ENCODE data around the gene SLAIN2.
A peak's percentile ranks its signal among the peaks of the same experiment; 100 is the strongest.

Gene SLAIN2

DNA sequence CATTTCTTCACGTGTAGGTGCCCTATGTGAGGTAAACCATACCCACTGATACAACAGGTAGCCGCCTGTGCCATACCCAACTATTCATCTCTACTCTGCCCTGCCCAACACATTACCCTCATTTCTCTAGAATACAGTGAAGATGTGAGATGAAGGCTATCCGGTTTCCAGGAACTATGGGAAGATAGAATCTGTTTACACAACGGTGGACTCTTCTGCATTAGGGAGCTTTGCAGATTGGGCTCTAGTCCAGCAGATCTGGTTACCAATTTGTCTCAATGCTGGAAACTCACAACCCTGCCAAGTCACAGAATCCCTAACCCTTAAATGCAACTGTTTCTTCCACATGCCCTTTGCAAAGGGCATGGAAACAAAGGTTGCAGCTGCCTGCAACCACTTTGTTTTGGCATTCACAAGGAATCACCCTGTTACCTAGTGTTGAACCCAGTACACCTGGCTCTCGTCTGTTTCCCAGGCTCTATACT lies 6.4 kb upstream of the SLAIN2 start:
- no peaks in the 10 kb centered on the region for H3K9me3 ChIP-seq (ENCODE audit: control insufficient read depth, insufficient read depth, low read depth, low read length)
- no peak overlapping the region for H3K4me3 ChIP-seq (ENCODE audit: low read depth, low read length)
- peaks cover 7% of the 10 kb centered on the region; the same call in 1 of the 2 replicates for H3K4me1 ChIP-seq (ENCODE audit: control insufficient read depth, insufficient read depth, low read length)
- no peaks in the 10 kb centered on the region for H3K27me3 ChIP-seq (ENCODE audit: control insufficient read depth, insufficient read depth, low read length)
- no peak overlapping the region for H3K9ac ChIP-seq (ENCODE audit: low read length)
- H3K27ac ChIP-seq (ENCODE audit: low read depth, low read length): no peak overlapping the region
- no peaks in the 10 kb centered on the region for H3K36me3 ChIP-seq (ENCODE audit: control insufficient read depth, insufficient read depth, low read length)

DNA sequence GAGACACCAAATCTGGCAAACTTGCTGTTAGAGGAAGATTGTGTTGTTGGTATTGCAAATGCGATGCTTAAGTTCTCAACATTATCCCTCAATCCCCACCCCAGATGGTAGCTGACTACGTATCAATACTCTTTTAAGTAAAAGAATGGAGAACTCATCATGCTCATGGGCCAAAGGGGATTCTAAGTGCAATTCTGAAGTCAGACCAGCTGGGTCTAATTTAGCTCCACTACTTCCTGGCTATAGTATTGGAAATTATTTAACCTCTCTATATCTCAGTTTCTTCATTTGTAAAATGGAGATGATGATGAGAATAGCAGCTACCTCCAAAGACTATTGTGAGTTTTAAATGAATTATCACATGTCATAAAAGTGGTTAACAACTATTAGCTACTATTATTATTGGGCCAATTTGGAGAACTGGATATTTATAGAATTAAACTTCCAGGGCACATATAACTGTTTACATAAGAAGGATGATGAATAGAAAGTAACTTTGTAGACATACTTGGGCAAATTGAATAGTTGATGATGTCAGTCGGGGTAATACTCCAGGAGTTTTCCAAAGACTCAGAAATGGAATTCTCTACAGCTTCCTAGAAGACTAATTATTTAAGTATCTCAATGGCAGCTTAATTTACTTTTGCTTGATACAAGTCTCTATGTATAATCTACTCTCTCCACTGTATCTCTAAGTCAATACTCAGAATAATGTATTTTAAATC lies 5.0 kb upstream of the SLAIN2 start:
- Histone ChIP-seq H3K4me3 (ENCODE audit: low read depth, low read length) (no peak overlapping the region), H3K9ac (ENCODE audit: low read length) (no peak overlapping the region), H3K27me3 (ENCODE audit: control insufficient read depth, insufficient read depth, low read length) (no peaks in the 10 kb centered on the region), H3K9me3 (ENCODE audit: control insufficient read depth, insufficient read depth, low read depth, low read length) (no peaks in the 10 kb centered on the region), H3K36me3 (ENCODE audit: control insufficient read depth, insufficient read depth, low read length) (no peaks in the 10 kb centered on the region), H3K4me1 (ENCODE audit: control insufficient read depth, insufficient read depth, low read length) (peaks cover 12% of the 10 kb centered on the region; the same call in 1 of the 2 replicates), H3K27ac (ENCODE audit: low read depth, low read length) (no peak overlapping the region)

DNA sequence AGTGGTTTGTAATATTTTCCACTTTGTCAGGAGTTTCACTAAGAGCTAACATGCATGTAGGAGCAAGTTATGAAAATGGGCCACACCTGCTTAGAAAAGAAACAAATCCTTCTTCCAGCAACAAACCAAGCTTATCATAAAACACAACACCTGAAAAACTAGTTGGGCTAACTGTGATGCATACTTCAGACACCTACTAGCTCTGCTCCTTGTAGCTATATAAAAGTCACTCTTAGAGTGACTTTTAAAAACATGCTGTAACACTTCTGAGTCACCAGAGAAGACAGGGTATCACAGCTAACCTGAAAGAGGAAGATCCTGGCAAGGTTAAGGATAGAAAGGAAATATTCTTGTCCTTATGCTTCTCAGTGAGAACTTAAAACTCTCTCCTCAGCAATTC lies 3.6 kb upstream of the SLAIN2 start:
- Histone ChIP-seq H3K27me3 (ENCODE audit: control insufficient read depth, insufficient read depth, low read length) (no peaks in the 10 kb centered on the region), H3K4me3 (ENCODE audit: low read depth, low read length) (no peak overlapping the region), H3K27ac (ENCODE audit: low read depth, low read length) (no peak overlapping the region), H3K9me3 (ENCODE audit: control insufficient read depth, insufficient read depth, low read depth, low read length) (no peaks in the 10 kb centered on the region), H3K4me1 (ENCODE audit: control insufficient read depth, insufficient read depth, low read length) (peaks cover 12% of the 10 kb centered on the region; the same call in 1 of the 2 replicates), H3K9ac (ENCODE audit: low read length) (no peak overlapping the region), H3K36me3 (ENCODE audit: control insufficient read depth, insufficient read depth, low read length) (no peaks in the 10 kb centered on the region; the same call in 1 of the 2 replicates)

DNA sequence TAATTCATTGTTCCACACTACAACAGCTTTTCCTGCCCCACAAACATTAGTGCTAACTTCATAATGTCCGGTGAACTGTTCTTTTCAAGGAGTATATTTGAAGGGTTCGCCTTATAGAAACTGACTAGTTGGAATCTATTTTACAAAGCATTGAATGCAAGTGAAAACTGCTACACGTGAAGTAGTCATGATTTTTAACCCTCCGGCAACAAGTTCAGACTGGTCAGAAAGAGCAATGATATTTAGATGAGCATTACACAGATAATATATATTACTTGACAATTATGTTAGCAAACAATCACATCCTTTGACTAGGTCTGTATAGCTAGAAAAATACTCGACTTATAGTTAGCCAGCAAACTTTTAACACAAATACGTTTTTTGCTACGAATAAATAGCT lies 1.7 kb upstream of the SLAIN2 start:
- 0 out of 2 replicates have a peak overlapping the region, but pooled peaks have one; percentile 9 for H3K27ac ChIP-seq (ENCODE audit: low read depth, low read length)
- H3K4me3 ChIP-seq (ENCODE audit: low read depth, low read length): peak overlapping the region; percentile 93
- H3K27me3 ChIP-seq (ENCODE audit: control insufficient read depth, insufficient read depth, low read length): no peaks in the 10 kb centered on the region
- H3K9me3 ChIP-seq (ENCODE audit: control insufficient read depth, insufficient read depth, low read depth, low read length): no peaks in the 10 kb centered on the region
- H3K36me3 ChIP-seq (ENCODE audit: control insufficient read depth, insufficient read depth, low read length): no peaks in the 10 kb centered on the region; the same call in 1 of the 2 replicates
- H3K9ac ChIP-seq (ENCODE audit: low read length): no peak overlapping the region
- H3K4me1 ChIP-seq (ENCODE audit: control insufficient read depth, insufficient read depth, low read length): peaks cover 29% of the 10 kb centered on the region

DNA sequence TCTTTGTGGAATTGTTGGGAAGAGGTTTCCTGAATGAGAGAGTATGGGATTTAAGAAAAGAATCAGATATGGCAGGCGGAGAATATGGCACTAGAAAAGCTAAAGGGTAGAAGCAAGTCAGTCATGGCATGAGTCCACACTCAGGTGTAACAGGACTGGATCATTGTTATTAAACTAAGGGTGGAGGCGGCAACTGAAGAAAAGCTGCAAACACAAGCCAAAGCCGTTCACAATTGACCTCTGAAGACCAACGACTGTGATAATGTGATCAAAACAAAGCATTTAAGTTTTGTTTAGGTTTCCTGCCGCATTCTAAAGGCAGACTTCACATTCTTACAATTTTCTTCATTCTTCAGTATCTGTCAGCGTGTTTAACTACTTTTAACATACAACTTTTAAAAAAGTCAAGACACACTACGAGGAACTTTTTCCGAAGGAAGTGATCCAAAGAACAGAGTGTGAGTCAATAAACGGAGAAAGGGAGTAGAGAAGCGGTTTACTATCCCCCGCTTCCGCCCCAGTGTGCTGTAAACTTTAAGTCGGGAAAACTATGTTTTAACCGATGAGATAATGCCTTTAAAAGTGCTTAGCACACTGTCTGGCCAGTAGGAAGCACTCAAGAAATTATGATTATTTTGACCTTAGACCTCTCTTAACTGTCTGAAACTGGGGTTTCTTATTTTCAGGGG lies 909 bp upstream of the SLAIN2 start:
- Histone ChIP-seq H3K9ac (ENCODE audit: low read length) (peak overlapping the region; percentile 81), H3K4me1 (ENCODE audit: control insufficient read depth, insufficient read depth, low read length) (peaks cover 36% of the 10 kb centered on the region), H3K27ac (ENCODE audit: low read depth, low read length) (peak overlapping the region; percentile 86), H3K4me3 (ENCODE audit: low read depth, low read length) (peak overlapping the region; percentile 93), H3K9me3 (ENCODE audit: control insufficient read depth, insufficient read depth, low read depth, low read length) (no peaks in the 10 kb centered on the region), H3K27me3 (ENCODE audit: control insufficient read depth, insufficient read depth, low read length) (no peaks in the 10 kb centered on the region), H3K36me3 (ENCODE audit: control insufficient read depth, insufficient read depth, low read length) (no peaks in the 10 kb centered on the region; the same call in 1 of the 2 replicates)

DNA sequence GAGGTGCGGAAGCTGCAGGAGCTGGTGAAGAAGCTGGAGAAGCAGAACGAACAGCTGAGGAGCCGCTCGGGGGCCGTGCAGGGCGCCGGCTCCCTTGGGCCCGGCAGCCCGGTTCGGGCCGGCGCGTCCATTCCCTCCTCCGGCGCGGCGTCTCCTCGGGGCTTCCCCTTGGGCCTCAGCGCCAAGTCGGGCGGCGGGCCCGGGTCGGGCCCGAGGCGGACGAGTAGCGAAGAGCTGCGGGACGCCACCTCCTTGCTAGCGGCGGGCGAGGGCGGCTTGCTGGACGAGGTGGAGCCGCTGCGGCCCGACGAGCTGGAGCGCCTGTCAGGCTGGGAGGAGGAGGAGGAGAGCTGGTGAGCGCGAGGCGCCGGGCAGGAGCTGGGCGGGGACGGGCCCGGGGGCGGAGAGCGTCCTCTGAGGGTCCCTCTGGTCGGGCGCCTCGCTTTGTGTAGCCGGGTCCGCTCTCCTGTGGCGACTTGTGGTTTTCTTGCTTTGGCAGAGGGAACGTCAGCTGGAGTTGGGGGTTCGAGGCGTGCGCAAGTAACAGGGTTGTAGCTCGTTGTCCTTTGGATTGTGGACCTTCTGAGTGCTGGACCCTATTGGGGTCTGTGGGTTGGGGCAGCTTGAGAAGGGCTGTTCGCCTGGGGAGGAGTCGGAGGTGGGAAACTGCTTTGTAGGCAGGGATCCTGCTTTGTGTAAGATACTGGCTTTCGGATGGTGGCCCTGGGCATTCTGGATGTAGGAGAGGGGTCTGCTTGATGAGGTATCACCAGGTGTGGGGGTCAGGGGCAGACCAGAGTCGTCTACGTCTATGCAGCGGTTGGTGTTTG lies 662 bp downstream of the SLAIN2 start:
- Histone ChIP-seq H3K4me1 (ENCODE audit: control insufficient read depth, insufficient read depth, low read length) (peaks cover 36% of the 10 kb centered on the region), H3K27ac (ENCODE audit: low read depth, low read length) (peak overlapping the region; percentile 86; the same call in 1 of the 2 replicates), H3K36me3 (ENCODE audit: control insufficient read depth, insufficient read depth, low read length) (no peaks in the 10 kb centered on the region; the same call in 1 of the 2 replicates), H3K4me3 (ENCODE audit: low read depth, low read length) (peak overlapping the region; percentile 100), H3K9ac (ENCODE audit: low read length) (peak overlapping the region; percentile 89), H3K27me3 (ENCODE audit: control insufficient read depth, insufficient read depth, low read length) (no peaks in the 10 kb centered on the region), H3K9me3 (ENCODE audit: control insufficient read depth, insufficient read depth, low read depth, low read length) (no peaks in the 10 kb centered on the region)

DNA sequence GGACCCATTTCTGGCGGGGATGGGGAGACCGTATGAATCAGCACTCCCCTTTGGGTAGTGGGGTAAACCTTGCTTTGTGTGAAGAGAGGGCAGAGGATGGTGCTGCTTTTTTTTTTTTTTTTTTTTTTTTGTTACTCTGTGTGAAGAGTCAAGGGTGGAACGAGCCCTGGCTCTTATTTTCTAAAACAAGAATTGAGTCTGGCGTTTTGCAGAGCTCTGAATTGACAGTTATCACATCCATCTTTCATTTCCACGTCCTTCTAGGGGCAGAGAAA lies 1.2 kb downstream of the SLAIN2 start:
- Histone ChIP-seq H3K4me3 (ENCODE audit: low read depth, low read length) (peak overlapping the region; percentile 100), H3K4me1 (ENCODE audit: control insufficient read depth, insufficient read depth, low read length) (peaks cover 36% of the 10 kb centered on the region), H3K27me3 (ENCODE audit: control insufficient read depth, insufficient read depth, low read length) (no peaks in the 10 kb centered on the region), H3K36me3 (ENCODE audit: control insufficient read depth, insufficient read depth, low read length) (no peaks in the 10 kb centered on the region; the same call in 1 of the 2 replicates), H3K9me3 (ENCODE audit: control insufficient read depth, insufficient read depth, low read depth, low read length) (no peaks in the 10 kb centered on the region), H3K9ac (ENCODE audit: low read length) (peak overlapping the region; percentile 89), H3K27ac (ENCODE audit: low read depth, low read length) (peak overlapping the region; percentile 86; the same call in 1 of the 2 replicates)

DNA sequence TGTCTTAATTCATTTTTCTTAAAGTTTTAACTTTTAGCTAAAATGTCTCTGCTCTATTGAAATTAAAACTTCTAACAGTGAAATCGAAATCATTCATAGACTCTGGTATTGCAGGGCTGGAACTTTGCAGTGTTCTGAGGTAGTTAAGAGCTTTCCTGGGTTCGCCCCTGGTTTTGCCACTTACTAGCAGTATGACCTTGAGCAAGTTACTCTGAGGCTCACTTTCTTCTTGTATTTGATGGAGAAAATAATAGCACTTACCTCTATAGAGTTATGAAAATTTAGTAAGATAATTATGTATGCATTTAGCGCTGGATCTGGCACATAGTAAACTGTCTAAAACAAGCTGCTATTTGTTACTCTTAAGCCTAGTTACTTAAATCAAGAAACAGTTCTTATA lies 1.7 kb downstream of the SLAIN2 start:
- peaks cover 36% of the 10 kb centered on the region for H3K4me1 ChIP-seq (ENCODE audit: control insufficient read depth, insufficient read depth, low read length)
- H3K27ac ChIP-seq (ENCODE audit: low read depth, low read length): no peak overlapping the region
- H3K4me3 ChIP-seq (ENCODE audit: low read depth, low read length): peak overlapping the region; percentile 100
- no peaks in the 10 kb centered on the region for H3K27me3 ChIP-seq (ENCODE audit: control insufficient read depth, insufficient read depth, low read length)
- no peaks in the 10 kb centered on the region for H3K9me3 ChIP-seq (ENCODE audit: control insufficient read depth, insufficient read depth, low read depth, low read length)
- no peaks in the 10 kb centered on the region; the same call in 1 of the 2 replicates for H3K36me3 ChIP-seq (ENCODE audit: control insufficient read depth, insufficient read depth, low read length)
- no peak overlapping the region for H3K9ac ChIP-seq (ENCODE audit: low read length)

DNA sequence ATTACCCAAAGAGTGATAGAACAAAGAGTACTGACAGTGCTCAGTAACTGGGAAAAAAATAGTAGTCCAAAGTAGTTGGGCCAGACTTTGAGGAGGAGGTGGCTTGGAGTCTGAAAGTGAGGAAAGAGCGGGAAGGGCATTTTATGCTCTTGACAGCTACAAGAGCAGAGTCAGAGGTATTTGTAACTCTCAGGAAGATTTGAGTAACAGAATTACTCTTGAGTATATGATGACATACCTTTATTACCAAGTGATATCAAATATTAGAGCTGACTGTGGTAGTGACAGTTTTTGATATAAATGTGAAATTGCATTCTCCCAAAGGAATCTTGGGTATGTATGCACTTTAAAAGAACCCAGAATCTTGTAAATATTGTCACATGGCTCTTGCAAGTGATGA lies 2.2 kb downstream of the SLAIN2 start:
- no peaks in the 10 kb centered on the region; the same call in 1 of the 2 replicates for H3K36me3 ChIP-seq (ENCODE audit: control insufficient read depth, insufficient read depth, low read length)
- peaks cover 37% of the 10 kb centered on the region for H3K4me1 ChIP-seq (ENCODE audit: control insufficient read depth, insufficient read depth, low read length)
- no peaks in the 10 kb centered on the region for H3K27me3 ChIP-seq (ENCODE audit: control insufficient read depth, insufficient read depth, low read length)
- no peaks in the 10 kb centered on the region for H3K9me3 ChIP-seq (ENCODE audit: control insufficient read depth, insufficient read depth, low read depth, low read length)
- H3K4me3 ChIP-seq (ENCODE audit: low read depth, low read length): peak overlapping the region; percentile 100
- no peak overlapping the region for H3K9ac ChIP-seq (ENCODE audit: low read length)
- no peak overlapping the region for H3K27ac ChIP-seq (ENCODE audit: low read depth, low read length)

DNA sequence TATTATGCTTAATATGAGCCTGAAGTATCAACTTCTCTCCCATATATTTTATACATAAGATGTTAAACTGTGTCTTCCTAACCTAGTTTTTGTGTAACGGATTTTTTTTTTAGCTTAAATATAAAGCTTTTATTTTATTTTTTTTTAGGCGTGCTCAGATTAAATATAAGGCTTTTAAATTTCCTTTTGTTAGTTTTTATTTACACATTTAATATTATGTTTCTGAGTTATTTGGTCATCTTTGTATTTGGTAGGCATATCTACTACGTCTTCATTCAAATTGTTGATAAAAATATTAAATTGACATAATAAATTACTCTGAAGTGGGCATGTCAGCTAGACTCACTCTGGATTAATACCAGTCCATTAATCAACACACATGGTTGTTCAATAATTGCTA lies 4.2 kb downstream of the SLAIN2 start:
- H3K9me3 ChIP-seq (ENCODE audit: control insufficient read depth, insufficient read depth, low read depth, low read length): no peaks in the 10 kb centered on the region
- H3K9ac ChIP-seq (ENCODE audit: low read length): no peak overlapping the region
- H3K27me3 ChIP-seq (ENCODE audit: control insufficient read depth, insufficient read depth, low read length): no peaks in the 10 kb centered on the region
- no peaks in the 10 kb centered on the region; the same call in 1 of the 2 replicates for H3K36me3 ChIP-seq (ENCODE audit: control insufficient read depth, insufficient read depth, low read length)
- H3K4me1 ChIP-seq (ENCODE audit: control insufficient read depth, insufficient read depth, low read length): peaks cover 26% of the 10 kb centered on the region
- no peak overlapping the region for H3K27ac ChIP-seq (ENCODE audit: low read depth, low read length)
- no peak overlapping the region for H3K4me3 ChIP-seq (ENCODE audit: low read depth, low read length)
